OCI-LY3 (cell line): Measurements from ENCODE around the gene TARS2.

Experiments used
- H2AFZ ChIP-seq: fragments of 200-600, 300-600 bp; shearing (Covaris generic); 2 replicates; pipeline ENCODE4 v1.6.0; 2014; ENCODE audit warnings: antibody characterized with exemption, low read depth, low read length
- H3K27ac ChIP-seq: fragments of 200-600, 300-600 bp; sonication (generic); 2 replicates; pipeline ENCODE4 v1.5.1; 2014; ENCODE audit warnings: mild to moderate bottlenecking, low read length, moderate library complexity, mixed read lengths
- H3K27me3 ChIP-seq: fragments of 200-600, 300-600 bp; sonication (generic); 2 replicates; pipeline ENCODE4 v1.6.1; 2014; ENCODE audit warnings: low read depth, low read length, mixed read lengths
- H3K36me3 ChIP-seq: fragments of 200-600, 300-600 bp; sonication (generic); replicated peaks from 2 replicates; pipeline ENCODE3; 2014; ENCODE audit warnings: low read depth, low read length, mixed read lengths
- H3K4me1 ChIP-seq: fragments of 300-600, 200-600 bp; sonication (generic); 2 replicates; pipeline ENCODE4 v1.6.1; 2014; ENCODE audit warnings: low read length, mixed read lengths
- H3K4me2 ChIP-seq: fragments of 200-600, 300-600 bp; sonication (generic); 2 replicates; pipeline ENCODE4 v1.6.1; 2014; ENCODE audit warnings: low read length, mixed read lengths
- H3K4me3 ChIP-seq: fragments of 300-600, 200-600 bp; sonication (generic); 2 replicates; pipeline ENCODE4 v1.5.1; 2014; ENCODE audit warnings: antibody characterized with exemption, mild to moderate bottlenecking, low read length, moderate library complexity
- H3K79me2 ChIP-seq: fragments of 300-600, 200-600 bp; shearing (Covaris generic); 2 replicates; pipeline ENCODE4 v1.6.1; 2014; ENCODE audit warnings: mild to moderate bottlenecking, low read length, mixed read lengths
- H3K9ac ChIP-seq: fragments of 300-600, 200-600 bp; shearing (Covaris generic); 2 replicates; pipeline ENCODE4 v1.6.0; 2014; ENCODE audit warnings: mild to moderate bottlenecking, low read length, moderate library complexity
- H3K9me3 ChIP-seq: fragments of 200-600, 300-600 bp; shearing (Covaris generic); 2 replicates; pipeline ENCODE4 v1.6.1; 2014; ENCODE audit warnings: low read length, mixed read lengths; ENCODE audit not compliant: insufficient read depth
- H4K20me1 ChIP-seq: fragments of 200-600, 300-600 bp; sonication (generic); 2 replicates; pipeline ENCODE4 v1.6.1; 2016; ENCODE audit warnings: low read length, mixed read lengths; ENCODE audit not compliant: insufficient read depth
- CTCF ChIP-seq: fragments of 200-600, 300-600 bp; sonication (generic); IDR thresholded peaks from 2 replicates; pipeline ENCODE4 v1.5.1; 2014; ENCODE audit warnings: antibody characterized with exemption, low read length, low read depth
- EZH2phosphoT487 ChIP-seq: fragments of 200-600 bp; shearing (Covaris generic); IDR thresholded peaks from 2 replicates; pipeline ENCODE4 v1.6.1; 2018; ENCODE audit warnings: antibody characterized with exemption, mixed run types, low read depth

The TARS2 gene

GRCh38 chr1:150511551-150511950 is 24.3 kb downstream of the TARS2 start:
- Histone ChIP-seq H3K4me3 (no peak overlapping the region), H3K4me2 (no peak overlapping the region), H4K20me1 (no peaks in the 10 kb centered on the region), H3K27me3 (no peaks in the 10 kb centered on the region), H3K36me3 (peaks cover 13% of the 10 kb centered on the region), H3K79me2 (no peaks in the 10 kb centered on the region), H2AFZ (no peak overlapping the region), H3K27ac (no peak overlapping the region), H3K4me1 (peaks cover 7% of the 10 kb centered on the region), H3K9ac (no peak overlapping the region), H3K9me3 (no peaks in the 10 kb centered on the region)
- TF ChIP-seq CTCF, result no peak
- TF ChIP-seq EZH2phosphoT487, result no peak

- peaks cover 8% of the 10 kb centered on the region for H3K36me3 ChIP-seq
- no peak overlapping the region for H3K27ac ChIP-seq
- H3K27me3 ChIP-seq, result no peaks in the 10 kb centered on the region
- H3K79me2 ChIP-seq, result no peaks in the 10 kb centered on the region
- no peak overlapping the region for H3K4me3 ChIP-seq
- H4K20me1 ChIP-seq, result no peaks in the 10 kb centered on the region
- no peak overlapping the region for H2AFZ ChIP-seq
- TF ChIP-seq CTCF, result no peak
- TF ChIP-seq EZH2phosphoT487, result no peak
- H3K4me1 ChIP-seq, result peaks cover 10% of the 10 kb centered on the region
- no peak overlapping the region for H3K4me2 ChIP-seq
- H3K9me3 ChIP-seq, result no peaks in the 10 kb centered on the region
- H3K9ac ChIP-seq, result no peak overlapping the region
Observed at GRCh38 chr1:150511985-150512660, 24.9 kb downstream of the TARS2 start.

- Histone ChIP-seq H3K4me3 (no peak overlapping the region), H2AFZ (no peak overlapping the region), H3K27ac (no peak overlapping the region), H3K79me2 (no peaks in the 10 kb centered on the region), H3K4me2 (no peak overlapping the region), H3K27me3 (no peaks in the 10 kb centered on the region), H3K36me3 (peaks cover 5% of the 10 kb centered on the region), H3K9ac (no peak overlapping the region), H3K9me3 (no peaks in the 10 kb centered on the region), H4K20me1 (no peaks in the 10 kb centered on the region), H3K4me1 (peaks cover 10% of the 10 kb centered on the region)
- TF ChIP-seq CTCF, result no peak
- no peak for TF ChIP-seq EZH2phosphoT487
Observed at GRCh38 chr1:150512846-150513245, 25.6 kb downstream of the TARS2 start.

- no peak overlapping the region for H2AFZ ChIP-seq
- H3K4me3 ChIP-seq, result no peak overlapping the region
- H3K27ac ChIP-seq, result no peak overlapping the region
- TF ChIP-seq CTCF, result no peak
- TF ChIP-seq EZH2phosphoT487, result no peak
- H3K4me2 ChIP-seq, result no peak overlapping the region
- no peaks in the 10 kb centered on the region for H4K20me1 ChIP-seq
- H3K4me1 ChIP-seq, result peaks cover 10% of the 10 kb centered on the region
- H3K9ac ChIP-seq, result no peak overlapping the region
- peaks cover 2% of the 10 kb centered on the region for H3K36me3 ChIP-seq
- no peaks in the 10 kb centered on the region for H3K9me3 ChIP-seq
- H3K79me2 ChIP-seq, result no peaks in the 10 kb centered on the region
- no peaks in the 10 kb centered on the region for H3K27me3 ChIP-seq
Observed at GRCh38 chr1:150513351-150513791, 26.2 kb downstream of the TARS2 start.
